SK-N-SH treated with all-trans-retinoic acid at 6 μM for 48 hours (cell line): ENCODE data around the gene ARID1B.

Experiments
- ARNTL ChIP-seq: fragments of 450-650 bp; formaldehyde crosslinking; IDR thresholded peaks from 2 replicates; pipeline ENCODE4 v1.5.0; 2020; ENCODE audit warnings: low read depth, mild to moderate bottlenecking, moderate library complexity, borderline replicate concordance
- CSDC2 ChIP-seq: fragments of 250-450 bp; sonication (Bioruptor Pico); IDR thresholded peaks from 2 replicates; pipeline ENCODE4 v1.5.0; 2020; ENCODE audit warnings: mild to moderate bottlenecking, moderate library complexity
- GLIS3 ChIP-seq: fragments of 250-450 bp; sonication (Bioruptor Pico); IDR thresholded peaks from 2 replicates; pipeline ENCODE4 v1.5.0; 2020; ENCODE audit warnings: mild to moderate bottlenecking, moderate library complexity
- RARB ChIP-seq: fragments of 250-450 bp; sonication (Bioruptor Pico); IDR thresholded peaks from 2 replicates; pipeline ENCODE4 v1.8.0; 2021; ENCODE audit warnings: mild to moderate bottlenecking, moderate library complexity
- TOX ChIP-seq: fragments of 250-450 bp; sonication (Bioruptor Pico); IDR thresholded peaks from 2 replicates; pipeline ENCODE4 v1.8.0; 2021; ENCODE audit warnings: mild to moderate bottlenecking, moderate library complexity, borderline replicate concordance
- TSHZ2 ChIP-seq: fragments of 250-450 bp; sonication (Bioruptor Pico); IDR thresholded peaks from 2 replicates; pipeline ENCODE4 v1.5.0; 2020; ENCODE audit warnings: mild to moderate bottlenecking, moderate library complexity
- ZFP3 ChIP-seq: fragments of 250-450 bp; sonication (Bioruptor Pico); IDR thresholded peaks from 2 replicates; pipeline ENCODE4 v1.5.0; 2020; ENCODE audit warnings: mild to moderate bottlenecking, moderate library complexity
- TF ChIP-seq, protein P1 (sequence below): fragments of 250-450 bp; sonication (Bioruptor Pico); IDR thresholded peaks from 2 replicates; pipeline ENCODE4 v1.8.0; 2021; ENCODE audit warnings: low read depth, mild to moderate bottlenecking, moderate library complexity, borderline replicate concordance

- TF ChIP-seq CSDC2 (CRISPR knock-in tag) (no peak), ZFP3 (no peak), ARNTL (CRISPR knock-in tag) (no peak), TOX (no peak), RARB (CRISPR knock-in tag) (no peak), TSHZ2 (CRISPR knock-in tag) (no peak), GLIS3 (CRISPR knock-in tag) (no peak)
- TF ChIP-seq, protein P1, sequence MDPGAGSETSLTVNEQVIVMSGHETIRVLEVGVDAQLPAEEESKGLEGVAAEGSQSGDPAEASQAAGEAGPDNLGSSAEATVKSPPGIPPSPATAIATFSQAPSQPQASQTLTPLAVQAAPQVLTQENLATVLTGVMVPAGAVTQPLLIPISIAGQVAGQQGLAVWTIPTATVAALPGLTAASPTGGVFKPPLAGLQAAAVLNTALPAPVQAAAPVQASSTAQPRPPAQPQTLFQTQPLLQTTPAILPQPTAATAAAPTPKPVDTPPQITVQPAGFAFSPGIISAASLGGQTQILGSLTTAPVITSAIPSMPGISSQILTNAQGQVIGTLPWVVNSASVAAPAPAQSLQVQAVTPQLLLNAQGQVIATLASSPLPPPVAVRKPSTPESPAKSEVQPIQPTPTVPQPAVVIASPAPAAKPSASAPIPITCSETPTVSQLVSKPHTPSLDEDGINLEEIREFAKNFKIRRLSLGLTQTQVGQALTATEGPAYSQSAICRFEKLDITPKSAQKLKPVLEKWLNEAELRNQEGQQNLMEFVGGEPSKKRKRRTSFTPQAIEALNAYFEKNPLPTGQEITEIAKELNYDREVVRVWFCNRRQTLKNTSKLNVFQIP (CRISPR knock-in tag) = no peak
Observed at GRCh38 chr6:156980948-156981347, 203.8 kb downstream of the ARID1B start.
